Amniotic epithelial cell (primary cell): ENCODE measurements around the gene DAB2.

Experiments used
- DNase-seq: peaks from one replicate; pipeline ENCODE4 v3.0.0-alpha.2; 2010; ENCODE audit warnings: low read depth

The DAB2 gene

GRCh38 chr5:39447968-39448367 is 23.2 kb upstream of the DAB2 start:
- DNase-seq, result no peak

GRCh38 chr5:39447059-39447458 is 22.3 kb upstream of the DAB2 start:
- DNase-seq, result no peak

- no peak for DNase-seq
Observed at GRCh38 chr5:39446231-39446630, 21.5 kb upstream of the DAB2 start.

GRCh38 chr5:39443911-39444310 is 19.1 kb upstream of the DAB2 start:
- DNase-seq, result no peak

GRCh38 chr5:39442991-39443390 is 18.2 kb upstream of the DAB2 start:
- DNase-seq, result no peak

GRCh38 chr5:39441838-39442237 is 17.1 kb upstream of the DAB2 start:
- no peak for DNase-seq

GRCh38 chr5:39440958-39441624 is 16.3 kb upstream of the DAB2 start:
- DNase-seq, result no peak

- DNase-seq, result no peak
Observed at GRCh38 chr5:39440192-39440957, 15.6 kb upstream of the DAB2 start.

- DNase-seq, result no peak
Observed at GRCh38 chr5:39439582-39440162, 14.9 kb upstream of the DAB2 start.

- peak; percentile 48 for DNase-seq
Observed at GRCh38 chr5:39437467-39437866, 12.7 kb upstream of the DAB2 start.

GRCh38 chr5:39433848-39434247 is 9.1 kb upstream of the DAB2 start:
- DNase-seq, result no peak

GRCh38 chr5:39432696-39433530 is 8.1 kb upstream of the DAB2 start:
- peak; percentile 96 for DNase-seq

GRCh38 chr5:39430461-39430860 is 5.7 kb upstream of the DAB2 start:
- DNase-seq, result no peak

GRCh38 chr5:39428640-39429039 is 3.9 kb upstream of the DAB2 start:
- DNase-seq, result no peak

- no peak for DNase-seq
Observed at GRCh38 chr5:39427633-39428032, 2.9 kb upstream of the DAB2 start.

GRCh38 chr5:39427229-39427628 is 2.4 kb upstream of the DAB2 start:
- peak; percentile 77 for DNase-seq

- DNase-seq, result no peak
Observed at GRCh38 chr5:39426746-39427105, 1.9 kb upstream of the DAB2 start.

GRCh38 chr5:39426051-39426745 is 1.4 kb upstream of the DAB2 start:
- DNase-seq, result no peak

GRCh38 chr5:39423331-39423751 is 1.4 kb downstream of the DAB2 start:
- DNase-seq, result peak; percentile 56

GRCh38 chr5:39422728-39423285 is 2.0 kb downstream of the DAB2 start:
- DNase-seq, result no peak

- DNase-seq, result no peak
Observed at GRCh38 chr5:39422036-39422606, 2.7 kb downstream of the DAB2 start.
